ENCODE measurements around the gene FLYWCH2. TPM values are rescaled to one million over a fixed set of nuclear protein-coding genes. Genes with fewer than 3 reads are reported as not detected.

Gene FLYWCH2
- total RNA-seq, 1 experiment from 2014 or later, result 16.5 TPM

DNA sequence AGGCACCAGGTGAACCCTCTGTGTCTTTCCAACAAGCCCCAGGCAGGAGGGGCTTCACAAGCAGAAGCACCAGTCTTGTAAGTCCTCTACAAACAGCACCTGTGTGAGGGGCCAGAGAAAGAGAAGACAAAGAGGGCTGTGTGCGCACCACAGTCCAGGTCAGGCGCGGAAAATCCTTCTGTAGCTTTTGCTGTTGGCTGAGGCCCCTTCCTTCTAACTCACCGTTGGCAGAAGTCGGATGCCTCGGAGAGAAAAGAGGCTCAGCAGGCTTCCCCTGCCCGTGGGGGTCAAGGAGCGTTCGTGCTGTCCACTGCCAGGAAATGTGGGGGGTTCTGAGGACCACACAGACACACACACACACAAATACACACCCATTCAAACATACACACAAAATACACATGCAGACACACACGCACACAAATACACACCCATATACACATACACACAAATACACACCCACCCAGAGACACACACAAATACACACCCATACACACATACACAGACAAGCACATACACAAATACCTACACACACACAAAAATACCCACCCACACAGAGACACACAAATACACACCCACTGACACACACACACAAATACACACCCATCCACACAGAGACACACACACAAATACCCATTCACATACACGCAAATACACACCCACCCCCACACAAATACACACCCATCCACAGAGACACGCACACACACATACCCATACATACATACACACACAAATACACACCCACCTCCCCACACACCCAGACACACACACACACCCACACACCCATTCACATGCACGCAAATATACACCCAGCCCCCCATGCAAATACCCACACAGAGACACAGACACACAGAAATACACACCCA lies 46.1 kb upstream of the FLYWCH2 start:
- Histone ChIP-seq H2BK5ac (ENCODE audit: insufficient read length, low read length) (no peak overlapping the region), H3K4me2 (ENCODE audit: insufficient read depth, insufficient read length, low read length) (no peak overlapping the region), H3K27ac (ENCODE audit: insufficient read length, low read depth, low read length) (no peak overlapping the region), H2BK12ac (ENCODE audit: insufficient read length, low read depth, low read length) (no peak overlapping the region), H4K91ac (ENCODE audit: insufficient read length, low read depth, low read length) (no peak overlapping the region), H3K9me3 (ENCODE audit: control insufficient read depth, low read depth, low read length) (no peaks in the 10 kb centered on the region), H4K5ac (ENCODE audit: insufficient read length, low read depth, low read length) (no peak overlapping the region), H3K9ac (ENCODE audit: extremely low read depth, insufficient read length, low read length) (no peak overlapping the region), H2AFZ (ENCODE audit: low read length) (no peak overlapping the region), H3K56ac (ENCODE audit: insufficient read length, low read depth, low read length) (no peak overlapping the region), H2BK20ac (ENCODE audit: low read depth, low read length, poor library complexity, severe bottlenecking) (no peak overlapping the region), H2BK120ac (ENCODE audit: low read depth, low read length, poor library complexity, severe bottlenecking) (no peak overlapping the region), H2AK5ac (ENCODE audit: insufficient read length, low read length) (no peak overlapping the region), H3K27me3 (ENCODE audit: insufficient read depth, low read length) (no peaks in the 10 kb centered on the region; the same call in 1 of the 2 replicates), H3K4me1 (ENCODE audit: insufficient read depth, low read length) (peaks cover 3% of the 10 kb centered on the region; the same call in 1 of the 2 replicates), H3K79me1 (ENCODE audit: insufficient read depth, low read depth, low read length, poor library complexity, severe bottlenecking) (no peaks in the 10 kb centered on the region), H3K23me2 (ENCODE audit: insufficient read length, low read depth, low read length, poor library complexity, severe bottlenecking) (no peaks in the 10 kb centered on the region), H3K4ac (ENCODE audit: low read depth, low read length) (no peak overlapping the region), H4K20me1 (ENCODE audit: control insufficient read depth, insufficient read depth, insufficient read length) (no peaks in the 10 kb centered on the region), H3K23ac (ENCODE audit: insufficient read length, low read depth, low read length) (no peak overlapping the region), H3K14ac (ENCODE audit: insufficient read depth, low read length) (no peak overlapping the region), H3T11ph (ENCODE audit: low read length) (no peak overlapping the region), H4K8ac (replicated peaks; ENCODE audit: insufficient read length, low read depth, low read length) (no peak overlapping the region), H2BK15ac (ENCODE audit: low read depth, low read length) (no peak overlapping the region), H3K18ac (ENCODE audit: insufficient read length, low read depth, low read length) (no peak overlapping the region), H3K79me2 (ENCODE audit: insufficient read depth, low read length) (no peaks in the 10 kb centered on the region)
- no peak for DNase-seq
- Mint-ChIP-seq H3K4me3 (no peak overlapping the region; a peak in 1 of 5 replicates), H3K27me3 (ENCODE audit: low read depth) (peaks cover 7% of the 10 kb centered on the region), H3K36me3 (ENCODE audit: insufficient read depth in 1 of 3, low read depth in 3 of 3) (no peaks in the 10 kb centered on the region), H3K27ac (peak overlapping the region in 1 of 3 experiments; percentile 1; a peak in 2 of 7 replicates), H3K4me1 (peaks cover 17 to 19% of the 10 kb centered on the region in 2 experiments), H3K9me3 (no peaks in the 10 kb centered on the region; a peak in 2 of 5 replicates)
- 100% methylated on average over 3 of the region's 13 CpGs for WGBS (ENCODE audit: extremely low coverage, insufficient read length, low lambda C conversion rate)
- TF ChIP-seq, protein P1, sequence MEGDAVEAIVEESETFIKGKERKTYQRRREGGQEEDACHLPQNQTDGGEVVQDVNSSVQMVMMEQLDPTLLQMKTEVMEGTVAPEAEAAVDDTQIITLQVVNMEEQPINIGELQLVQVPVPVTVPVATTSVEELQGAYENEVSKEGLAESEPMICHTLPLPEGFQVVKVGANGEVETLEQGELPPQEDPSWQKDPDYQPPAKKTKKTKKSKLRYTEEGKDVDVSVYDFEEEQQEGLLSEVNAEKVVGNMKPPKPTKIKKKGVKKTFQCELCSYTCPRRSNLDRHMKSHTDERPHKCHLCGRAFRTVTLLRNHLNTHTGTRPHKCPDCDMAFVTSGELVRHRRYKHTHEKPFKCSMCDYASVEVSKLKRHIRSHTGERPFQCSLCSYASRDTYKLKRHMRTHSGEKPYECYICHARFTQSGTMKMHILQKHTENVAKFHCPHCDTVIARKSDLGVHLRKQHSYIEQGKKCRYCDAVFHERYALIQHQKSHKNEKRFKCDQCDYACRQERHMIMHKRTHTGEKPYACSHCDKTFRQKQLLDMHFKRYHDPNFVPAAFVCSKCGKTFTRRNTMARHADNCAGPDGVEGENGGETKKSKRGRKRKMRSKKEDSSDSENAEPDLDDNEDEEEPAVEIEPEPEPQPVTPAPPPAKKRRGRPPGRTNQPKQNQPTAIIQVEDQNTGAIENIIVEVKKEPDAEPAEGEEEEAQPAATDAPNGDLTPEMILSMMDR (conservative IDR thresholded peaks at IDR 0.05), result no peak

All from H9 (cell line).